Right atrium auricular region (tissue), 2 donors: Measurements from ENCODE around the gene NAGA. TPM values are rescaled to one million over a fixed set of nuclear protein-coding genes. Genes with fewer than 3 reads are reported as not detected.

Source experiments
- DNase-seq: peaks from one replicate; pipeline ENCODE4 v3.0.0-alpha.2; 2019; ENCODE audit warnings: low spot score
- H3K27ac ChIP-seq, 2 donors: fragments of 200-600 bp; sonication (generic); 1 replicate in 1 of 2; 2 replicates in 1 of 2; pipeline ENCODE4 v1.5.1; 2016 to 2019
- H3K27me3 ChIP-seq, 2 donors: fragments of 200-600 bp; sonication (generic); one replicate each; pipeline versions ENCODE4 v1.5.1 to v1.6.0; 2017 to 2019
- H3K36me3 ChIP-seq: fragments of 200-600 bp; sonication (generic); one replicate; pipeline ENCODE4 v1.5.1; 2016
- H3K4me1 ChIP-seq, 2 donors: fragments of 200-600 bp; sonication (generic); one replicate each; pipeline versions ENCODE4 v1.5.1 to v1.6.0; 2017 to 2019
- H3K4me3 ChIP-seq, 2 donors: fragments of 200-600 bp; sonication (generic); 1 replicate in 1 of 2; 2 replicates in 1 of 2; pipeline ENCODE4 v1.5.1; 2017 to 2019; ENCODE audit warnings: mild to moderate bottlenecking in 1 of 2, moderate library complexity in 1 of 2
- H3K9me3 ChIP-seq, 2 donors: fragments of 200-600 bp; sonication (generic); one replicate each; pipeline ENCODE4 v1.5.1; 2019
- total RNA-seq, 2 donors: library from RNA; depleted of rRNA; stranded (reverse); fragments of >200 nt; gene quantifications; one replicate each; pipeline ENCODE4 v1.1.0, GENCODE V29; 2016
- TF ChIP-seq, protein P1 (sequence below), 2 donors: fragments of 200-600 bp; sonication (generic); IDR thresholded peaks; one replicate each; pipeline ENCODE4 v1.5.1; 2019; ENCODE audit warnings: antibody characterized with exemption in 2 of 2

Gene NAGA
- total RNA-seq, 2 donors from 2014 or later = 19.1 to 21.7 TPM

- H3K4me1 ChIP-seq = no peaks in the 10 kb centered on the region
- H3K9me3 ChIP-seq = no peaks in the 10 kb centered on the region
- DNase-seq = no peak
- no peaks in the 10 kb centered on the region for H3K27me3 ChIP-seq
- TF ChIP-seq, protein P1, sequence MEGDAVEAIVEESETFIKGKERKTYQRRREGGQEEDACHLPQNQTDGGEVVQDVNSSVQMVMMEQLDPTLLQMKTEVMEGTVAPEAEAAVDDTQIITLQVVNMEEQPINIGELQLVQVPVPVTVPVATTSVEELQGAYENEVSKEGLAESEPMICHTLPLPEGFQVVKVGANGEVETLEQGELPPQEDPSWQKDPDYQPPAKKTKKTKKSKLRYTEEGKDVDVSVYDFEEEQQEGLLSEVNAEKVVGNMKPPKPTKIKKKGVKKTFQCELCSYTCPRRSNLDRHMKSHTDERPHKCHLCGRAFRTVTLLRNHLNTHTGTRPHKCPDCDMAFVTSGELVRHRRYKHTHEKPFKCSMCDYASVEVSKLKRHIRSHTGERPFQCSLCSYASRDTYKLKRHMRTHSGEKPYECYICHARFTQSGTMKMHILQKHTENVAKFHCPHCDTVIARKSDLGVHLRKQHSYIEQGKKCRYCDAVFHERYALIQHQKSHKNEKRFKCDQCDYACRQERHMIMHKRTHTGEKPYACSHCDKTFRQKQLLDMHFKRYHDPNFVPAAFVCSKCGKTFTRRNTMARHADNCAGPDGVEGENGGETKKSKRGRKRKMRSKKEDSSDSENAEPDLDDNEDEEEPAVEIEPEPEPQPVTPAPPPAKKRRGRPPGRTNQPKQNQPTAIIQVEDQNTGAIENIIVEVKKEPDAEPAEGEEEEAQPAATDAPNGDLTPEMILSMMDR (IDR thresholded peaks at IDR 0.05) = no peak
- no peaks in the 10 kb centered on the region for H3K36me3 ChIP-seq
- H3K27ac ChIP-seq = no peak overlapping the region
- no peak overlapping the region for H3K4me3 ChIP-seq
Observed at GRCh38 chr22:42022162-42022847, 48.3 kb downstream of the NAGA start.

DNA sequence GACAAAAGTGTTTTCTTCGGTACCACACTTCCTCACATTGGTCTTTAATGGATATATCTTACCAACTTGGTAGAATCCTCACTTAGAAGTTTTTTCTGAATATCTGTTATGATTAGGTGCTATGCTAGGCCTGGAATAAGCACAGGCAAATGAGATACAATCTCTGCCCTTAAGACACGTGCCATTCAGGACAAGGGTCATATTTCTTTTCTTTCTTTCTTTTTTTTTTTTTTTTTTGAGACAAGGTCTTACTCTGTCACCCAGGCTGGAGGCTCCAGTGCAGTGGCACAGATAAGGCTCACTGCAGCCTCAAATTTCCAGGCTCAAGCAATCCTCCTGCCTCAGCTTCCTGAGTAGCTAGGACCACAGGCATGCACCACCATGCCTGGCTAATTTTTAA is 49.0 kb downstream of the NAGA start:
- H3K9me3 ChIP-seq = no peaks in the 10 kb centered on the region
- no peak overlapping the region for H3K4me3 ChIP-seq
- H3K4me1 ChIP-seq = no peaks in the 10 kb centered on the region
- no peaks in the 10 kb centered on the region for H3K36me3 ChIP-seq
- H3K27me3 ChIP-seq = no peaks in the 10 kb centered on the region
- H3K27ac ChIP-seq = no peak overlapping the region
- TF ChIP-seq, protein P1 (IDR thresholded peaks at IDR 0.05) = no peak
- no peak for DNase-seq

- H3K4me1 ChIP-seq = no peaks in the 10 kb centered on the region
- no peaks in the 10 kb centered on the region for H3K9me3 ChIP-seq
- TF ChIP-seq, protein P1 (IDR thresholded peaks at IDR 0.05) = no peak
- no peaks in the 10 kb centered on the region for H3K36me3 ChIP-seq
- H3K27me3 ChIP-seq = no peaks in the 10 kb centered on the region
- H3K27ac ChIP-seq = no peak overlapping the region
- no peak for DNase-seq
- no peak overlapping the region for H3K4me3 ChIP-seq
Observed at GRCh38 chr22:42018224-42018623, 52.4 kb downstream of the NAGA start.

- Histone ChIP-seq H3K4me3 (no peak overlapping the region), H3K27ac (no peak overlapping the region), H3K36me3 (no peaks in the 10 kb centered on the region), H3K9me3 (peaks cover 0 to 7% of the 10 kb centered on the region in 2 donors), H3K27me3 (no peaks in the 10 kb centered on the region), H3K4me1 (no peaks in the 10 kb centered on the region)
- TF ChIP-seq, protein P1 (IDR thresholded peaks at IDR 0.05) = no peak
- peak; percentile 7 for DNase-seq
Observed at GRCh38 chr22:42016111-42016510, 54.5 kb downstream of the NAGA start.

DNA sequence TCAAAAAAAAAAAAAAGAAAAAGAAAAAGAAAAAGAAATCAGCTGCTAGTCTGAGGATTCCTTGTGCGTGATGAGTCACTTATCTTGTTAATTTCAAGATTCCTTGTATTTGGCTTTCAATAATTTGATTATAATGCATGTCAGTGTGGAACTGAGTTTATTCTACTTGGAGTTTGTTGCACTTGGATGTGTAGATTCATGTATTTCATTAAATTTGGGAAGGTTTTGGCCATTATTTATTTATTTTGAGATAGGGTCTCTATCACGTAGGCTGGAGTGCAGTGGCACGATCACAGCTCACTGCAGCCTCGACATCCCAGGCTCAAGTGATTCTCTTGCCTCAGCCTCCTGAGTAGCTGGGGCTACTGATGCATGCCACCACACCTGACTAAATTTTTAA is 57.2 kb downstream of the NAGA start:
- TF ChIP-seq, protein P1 (IDR thresholded peaks at IDR 0.05) = no peak
- Histone ChIP-seq H3K9me3 (peaks cover 0 to 29% of the 10 kb centered on the region in 2 donors), H3K27ac (no peak overlapping the region), H3K4me1 (no peaks in the 10 kb centered on the region), H3K36me3 (no peaks in the 10 kb centered on the region), H3K27me3 (no peaks in the 10 kb centered on the region), H3K4me3 (no peak overlapping the region)
- no peak for DNase-seq

DNA sequence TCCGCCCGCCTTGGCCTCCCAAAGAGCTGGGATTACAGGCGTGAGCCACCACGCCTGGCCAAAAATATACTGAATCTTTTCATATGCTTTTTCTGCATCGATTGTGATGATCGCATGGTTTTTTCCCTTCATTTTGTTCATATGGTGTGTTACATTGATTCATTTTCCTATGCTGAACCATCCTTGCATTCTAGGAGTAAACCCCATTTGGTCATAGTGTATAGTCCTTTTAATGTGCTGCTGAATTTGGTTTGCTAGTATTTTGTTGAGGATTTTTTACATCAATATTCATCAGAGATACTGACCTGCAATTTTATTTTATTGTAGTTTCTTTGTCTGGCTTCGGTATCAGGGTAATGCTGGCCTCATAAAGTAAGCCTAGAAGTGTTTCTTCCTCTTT is 59.8 kb downstream of the NAGA start:
- TF ChIP-seq, protein P1 (IDR thresholded peaks at IDR 0.05) = no peak
- Histone ChIP-seq H3K27me3 (no peaks in the 10 kb centered on the region), H3K4me1 (no peaks in the 10 kb centered on the region), H3K4me3 (no peak overlapping the region), H3K9me3 (peaks cover 0 to 29% of the 10 kb centered on the region in 2 donors), H3K36me3 (no peaks in the 10 kb centered on the region), H3K27ac (no peak overlapping the region)
- no peak for DNase-seq
